ENCODE results near the gene LHX3.

DNA sequence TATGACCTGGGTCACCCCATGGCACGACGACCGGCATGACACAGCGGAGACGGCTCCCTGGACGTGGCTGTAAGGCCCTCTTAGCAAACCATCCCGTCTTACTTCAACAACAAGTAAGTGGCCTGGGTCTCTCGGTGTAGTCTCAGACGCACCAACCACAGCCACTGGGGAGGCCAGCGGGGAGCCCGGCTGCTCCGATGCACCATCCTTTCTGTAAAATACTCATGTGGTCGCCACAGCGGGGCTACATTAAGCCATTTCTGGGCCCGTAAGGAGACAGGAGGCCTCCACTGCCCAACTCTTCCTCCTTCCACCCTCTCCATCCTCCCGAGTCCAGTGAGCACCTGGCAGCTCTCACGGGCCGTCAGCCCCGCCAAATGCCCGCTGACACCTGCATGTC is 36.0 kb upstream of the LHX3 start:
- TF ChIP-seq, protein P1, sequence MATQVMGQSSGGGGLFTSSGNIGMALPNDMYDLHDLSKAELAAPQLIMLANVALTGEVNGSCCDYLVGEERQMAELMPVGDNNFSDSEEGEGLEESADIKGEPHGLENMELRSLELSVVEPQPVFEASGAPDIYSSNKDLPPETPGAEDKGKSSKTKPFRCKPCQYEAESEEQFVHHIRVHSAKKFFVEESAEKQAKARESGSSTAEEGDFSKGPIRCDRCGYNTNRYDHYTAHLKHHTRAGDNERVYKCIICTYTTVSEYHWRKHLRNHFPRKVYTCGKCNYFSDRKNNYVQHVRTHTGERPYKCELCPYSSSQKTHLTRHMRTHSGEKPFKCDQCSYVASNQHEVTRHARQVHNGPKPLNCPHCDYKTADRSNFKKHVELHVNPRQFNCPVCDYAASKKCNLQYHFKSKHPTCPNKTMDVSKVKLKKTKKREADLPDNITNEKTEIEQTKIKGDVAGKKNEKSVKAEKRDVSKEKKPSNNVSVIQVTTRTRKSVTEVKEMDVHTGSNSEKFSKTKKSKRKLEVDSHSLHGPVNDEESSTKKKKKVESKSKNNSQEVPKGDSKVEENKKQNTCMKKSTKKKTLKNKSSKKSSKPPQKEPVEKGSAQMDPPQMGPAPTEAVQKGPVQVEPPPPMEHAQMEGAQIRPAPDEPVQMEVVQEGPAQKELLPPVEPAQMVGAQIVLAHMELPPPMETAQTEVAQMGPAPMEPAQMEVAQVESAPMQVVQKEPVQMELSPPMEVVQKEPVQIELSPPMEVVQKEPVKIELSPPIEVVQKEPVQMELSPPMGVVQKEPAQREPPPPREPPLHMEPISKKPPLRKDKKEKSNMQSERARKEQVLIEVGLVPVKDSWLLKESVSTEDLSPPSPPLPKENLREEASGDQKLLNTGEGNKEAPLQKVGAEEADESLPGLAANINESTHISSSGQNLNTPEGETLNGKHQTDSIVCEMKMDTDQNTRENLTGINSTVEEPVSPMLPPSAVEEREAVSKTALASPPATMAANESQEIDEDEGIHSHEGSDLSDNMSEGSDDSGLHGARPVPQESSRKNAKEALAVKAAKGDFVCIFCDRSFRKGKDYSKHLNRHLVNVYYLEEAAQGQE (IDR thresholded peaks at IDR 0.05; ENCODE audit: borderline replicate concordance), result no peak
- TF ChIP-seq, protein P2, sequence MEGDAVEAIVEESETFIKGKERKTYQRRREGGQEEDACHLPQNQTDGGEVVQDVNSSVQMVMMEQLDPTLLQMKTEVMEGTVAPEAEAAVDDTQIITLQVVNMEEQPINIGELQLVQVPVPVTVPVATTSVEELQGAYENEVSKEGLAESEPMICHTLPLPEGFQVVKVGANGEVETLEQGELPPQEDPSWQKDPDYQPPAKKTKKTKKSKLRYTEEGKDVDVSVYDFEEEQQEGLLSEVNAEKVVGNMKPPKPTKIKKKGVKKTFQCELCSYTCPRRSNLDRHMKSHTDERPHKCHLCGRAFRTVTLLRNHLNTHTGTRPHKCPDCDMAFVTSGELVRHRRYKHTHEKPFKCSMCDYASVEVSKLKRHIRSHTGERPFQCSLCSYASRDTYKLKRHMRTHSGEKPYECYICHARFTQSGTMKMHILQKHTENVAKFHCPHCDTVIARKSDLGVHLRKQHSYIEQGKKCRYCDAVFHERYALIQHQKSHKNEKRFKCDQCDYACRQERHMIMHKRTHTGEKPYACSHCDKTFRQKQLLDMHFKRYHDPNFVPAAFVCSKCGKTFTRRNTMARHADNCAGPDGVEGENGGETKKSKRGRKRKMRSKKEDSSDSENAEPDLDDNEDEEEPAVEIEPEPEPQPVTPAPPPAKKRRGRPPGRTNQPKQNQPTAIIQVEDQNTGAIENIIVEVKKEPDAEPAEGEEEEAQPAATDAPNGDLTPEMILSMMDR (IDR thresholded peaks at IDR 0.05; ENCODE audit: poor library complexity, severe bottlenecking), result no peak
- TF ChIP-seq EZH2 (IDR thresholded peaks at IDR 0.05; ENCODE audit: borderline replicate concordance, insufficient read depth, low read length, poor library complexity, severe bottlenecking) (no peak), POLR2AphosphoS5 (IDR thresholded peaks at IDR 0.05) (no peak), TAF1 (IDR thresholded peaks at IDR 0.05; ENCODE audit: low read depth) (no peak), MXI1 (conservative IDR thresholded peaks at IDR 0.05; ENCODE audit: poor library complexity, severe bottlenecking) (no peak), EP300 (conservative IDR thresholded peaks at IDR 0.05; ENCODE audit: poor library complexity, severe bottlenecking) (no peak), SMC3 (conservative IDR thresholded peaks at IDR 0.05; ENCODE audit: poor library complexity) (no peak), RAD21 (conservative IDR thresholded peaks at IDR 0.05) (no peak)
